Endodermal cell (in vitro differentiated cells): ENCODE data around the gene BPIFA1. TPM values are rescaled to one million over a fixed set of nuclear protein-coding genes. Genes with fewer than 3 reads are reported as not detected.

Experiments used
- DNase-seq: peaks from one replicate; pipeline ENCODE4 v3.0.0-alpha.2; 2017
- H3K27ac ChIP-seq: 2 replicates; pipeline ENCODE4 v1.5.1; 2013; ENCODE audit warnings: mild to moderate bottlenecking, low read depth, low read length, moderate library complexity
- H3K27me3 ChIP-seq: 2 replicates; pipeline ENCODE4 v1.6.1; 2013; ENCODE audit warnings: mild to moderate bottlenecking, low read length, moderate library complexity; ENCODE audit not compliant: insufficient read depth, control insufficient read depth, poor library complexity, severe bottlenecking
- H3K36me3 ChIP-seq: 2 replicates; pipeline ENCODE4 v1.7.0; 2013; ENCODE audit warnings: mild to moderate bottlenecking, low read length, moderate library complexity; ENCODE audit not compliant: control insufficient read depth, insufficient read depth
- H3K4me1 ChIP-seq: one replicate; pipeline ENCODE4 v1.7.0; 2013; ENCODE audit warnings: low read length; ENCODE audit not compliant: control insufficient read depth, insufficient read depth
- H3K4me3 ChIP-seq: 2 replicates; pipeline ENCODE4 v1.5.1; 2013; ENCODE audit warnings: mild to moderate bottlenecking, low read length, moderate library complexity
- H3K9ac ChIP-seq: 2 replicates; pipeline ENCODE4 v1.6.1; 2013; ENCODE audit warnings: mild to moderate bottlenecking, low read length, moderate library complexity; ENCODE audit not compliant: poor library complexity, severe bottlenecking; ENCODE audit errors: extremely low read depth
- H3K9me3 ChIP-seq: 2 replicates; pipeline ENCODE4 v1.6.1; 2013; ENCODE audit warnings: mild to moderate bottlenecking, low read length, moderate library complexity; ENCODE audit not compliant: control insufficient read depth
- H3K27ac Mint-ChIP-seq: 2 replicates; pipeline ENCODE4 v1.8.0; 2020; ENCODE audit warnings: mixed read lengths
- H3K27me3 Mint-ChIP-seq: 2 replicates; pipeline ENCODE4 v1.8.0; 2021; ENCODE audit warnings: mild to moderate bottlenecking, mixed read lengths; ENCODE audit not compliant: insufficient read depth
- H3K36me3 Mint-ChIP-seq: 2 replicates; pipeline ENCODE4 v1.8.0; 2020; ENCODE audit warnings: low read depth, mixed read lengths
- H3K4me1 Mint-ChIP-seq: 2 replicates; pipeline ENCODE4 v1.8.0; 2020; ENCODE audit warnings: mixed read lengths
- H3K4me3 Mint-ChIP-seq: 2 replicates; pipeline ENCODE4 v1.8.0; 2020; ENCODE audit warnings: mild to moderate bottlenecking, moderate library complexity, mixed read lengths
- H3K9me3 Mint-ChIP-seq: 2 replicates; pipeline ENCODE4 v1.8.0; 2020; ENCODE audit warnings: mild to moderate bottlenecking, mixed read lengths
- WGBS, 2 experiments: methylation state at CpG; one replicate each; pipeline versions ENCODE4 v1.1.5 to v1.1.7; 2013; ENCODE audit warnings: missing lambda C conversion rate in 2 of 2, mixed read lengths in 1 of 2; ENCODE audit not compliant: insufficient coverage in 1 of 2, insufficient read length in 1 of 2; 5-methylcytosine and 5-hydroxymethylcytosine counted together
- total RNA-seq, 2 donors: library from RNA; stranded (reverse); fragmentation: NEBNext Ultra II Directional in 1 of 2; extraction: Animal tissue kit (Norgen Biotek cat#: 25700) in 1 of 2; gene quantifications; 2 replicates in 1 of 2; 3 replicates in 1 of 2; pipeline ENCODE4 v1.2.1, GENCODE V29; 2021
- TF ChIP-seq, protein P1 (sequence below): fragments of 200-600 bp; sonication (generic); conservative IDR thresholded peaks from 2 replicates; pipeline ENCODE4 v1.5.0; 2021; ENCODE audit warnings: antibody characterized with exemption, mild to moderate bottlenecking

Gene BPIFA1
- total RNA-seq, 2 donors from 2014 or later, result 1.4 TPM; not detected in 1

- H3K4me3 ChIP-seq, result no peak overlapping the region
- Mint-ChIP-seq H3K9me3 (no peaks in the 10 kb centered on the region), H3K4me3 (no peak overlapping the region), H3K36me3 (no peaks in the 10 kb centered on the region), H3K27me3 (peaks cover 37% of the 10 kb centered on the region), H3K27ac (no peak overlapping the region), H3K4me1 (no peaks in the 10 kb centered on the region)
- peaks cover under 1% of the 10 kb centered on the region for H3K9me3 ChIP-seq
- no peak overlapping the region for H3K9ac ChIP-seq
- DNase-seq, result peak; percentile 47
- WGBS, 2 experiments, result 90 to 93% methylated on average over 4 of the region's 4 CpGs
- H3K27ac ChIP-seq, result no peak overlapping the region
- TF ChIP-seq, protein P1, sequence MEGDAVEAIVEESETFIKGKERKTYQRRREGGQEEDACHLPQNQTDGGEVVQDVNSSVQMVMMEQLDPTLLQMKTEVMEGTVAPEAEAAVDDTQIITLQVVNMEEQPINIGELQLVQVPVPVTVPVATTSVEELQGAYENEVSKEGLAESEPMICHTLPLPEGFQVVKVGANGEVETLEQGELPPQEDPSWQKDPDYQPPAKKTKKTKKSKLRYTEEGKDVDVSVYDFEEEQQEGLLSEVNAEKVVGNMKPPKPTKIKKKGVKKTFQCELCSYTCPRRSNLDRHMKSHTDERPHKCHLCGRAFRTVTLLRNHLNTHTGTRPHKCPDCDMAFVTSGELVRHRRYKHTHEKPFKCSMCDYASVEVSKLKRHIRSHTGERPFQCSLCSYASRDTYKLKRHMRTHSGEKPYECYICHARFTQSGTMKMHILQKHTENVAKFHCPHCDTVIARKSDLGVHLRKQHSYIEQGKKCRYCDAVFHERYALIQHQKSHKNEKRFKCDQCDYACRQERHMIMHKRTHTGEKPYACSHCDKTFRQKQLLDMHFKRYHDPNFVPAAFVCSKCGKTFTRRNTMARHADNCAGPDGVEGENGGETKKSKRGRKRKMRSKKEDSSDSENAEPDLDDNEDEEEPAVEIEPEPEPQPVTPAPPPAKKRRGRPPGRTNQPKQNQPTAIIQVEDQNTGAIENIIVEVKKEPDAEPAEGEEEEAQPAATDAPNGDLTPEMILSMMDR, result no peak
- H3K4me1 ChIP-seq, result no peaks in the 10 kb centered on the region
- H3K36me3 ChIP-seq, result no peaks in the 10 kb centered on the region
- peaks cover 11% of the 10 kb centered on the region for H3K27me3 ChIP-seq
Measured at GRCh38 chr20:33261465-33261864, 25.7 kb downstream of the BPIFA1 start.

DNA sequence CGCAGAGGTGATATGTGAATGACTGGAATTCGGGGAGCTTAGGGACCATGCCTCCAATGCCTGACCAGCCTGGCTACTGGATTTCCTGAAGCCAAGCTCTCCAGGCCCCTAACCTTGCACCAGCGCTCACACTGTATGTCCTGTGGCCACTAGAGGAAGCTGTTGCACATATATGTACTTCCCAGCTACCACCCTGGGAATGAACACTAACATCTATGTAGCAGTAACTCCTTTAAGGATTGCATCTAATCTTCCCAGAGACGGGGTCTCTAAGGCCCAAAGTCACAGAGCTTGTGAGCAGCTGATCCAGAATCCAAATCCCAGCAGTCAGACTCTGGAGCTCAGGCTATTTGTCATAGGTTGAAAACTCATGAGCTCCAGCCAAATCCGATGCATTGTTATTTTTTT, 26.9 kb downstream of the BPIFA1 start:
- Mint-ChIP-seq H3K27ac (no peak overlapping the region), H3K9me3 (no peaks in the 10 kb centered on the region), H3K27me3 (peaks cover 37% of the 10 kb centered on the region), H3K4me3 (no peak overlapping the region), H3K4me1 (no peaks in the 10 kb centered on the region), H3K36me3 (no peaks in the 10 kb centered on the region)
- H3K4me1 ChIP-seq, result no peaks in the 10 kb centered on the region
- no peaks in the 10 kb centered on the region for H3K36me3 ChIP-seq
- TF ChIP-seq, protein P1, result peak; percentile 93
- peaks cover 10% of the 10 kb centered on the region for H3K27me3 ChIP-seq
- no peaks in the 10 kb centered on the region for H3K9me3 ChIP-seq
- 28 to 44% methylated on average over 4 to 5 of the region's 5 CpGs for WGBS, 2 experiments
- no peak overlapping the region for H3K27ac ChIP-seq
- no peak overlapping the region for H3K9ac ChIP-seq
- no peak overlapping the region for H3K4me3 ChIP-seq
- DNase-seq, result peak; percentile 88

- WGBS, 2 experiments, result 91 to 100% methylated on average over 3 to 5 of the region's 5 CpGs
- TF ChIP-seq, protein P1, result no peak
- DNase-seq, result peak; percentile 7
- Mint-ChIP-seq H3K4me3 (no peak overlapping the region), H3K36me3 (no peaks in the 10 kb centered on the region), H3K4me1 (no peaks in the 10 kb centered on the region), H3K9me3 (no peaks in the 10 kb centered on the region), H3K27ac (no peak overlapping the region), H3K27me3 (peaks cover 40% of the 10 kb centered on the region)
- Histone ChIP-seq H3K4me1 (no peaks in the 10 kb centered on the region), H3K4me3 (no peak overlapping the region), H3K9ac (no peak overlapping the region), H3K27ac (no peak overlapping the region), H3K9me3 (no peaks in the 10 kb centered on the region), H3K36me3 (no peaks in the 10 kb centered on the region), H3K27me3 (peaks cover 10% of the 10 kb centered on the region)
Measured at GRCh38 chr20:33263784-33264183, 28.0 kb downstream of the BPIFA1 start.
